OCI-LY7 (cell line): ENCODE data around the gene GSX2. TPM values are rescaled to one million over a fixed set of nuclear protein-coding genes. Genes with fewer than 3 reads are reported as not detected.

Source experiments
- BruUV-seq: library from RNA; stranded (reverse); fragments of 400-500 nt; replicated peaks from 2 replicates; lab custom pipeline; 2021; lab: Mats Ljungman, UMichigan
- CTCF ChIA-PET: fragments of 300-600 bp; sonication (Branson Sonifier 250); formaldehyde crosslinking; loops from one replicate; lab custom pipeline; 2022; ENCODE audit warnings: antibody characterized with exemption; ENCODE audit not compliant: unreplicated experiment; lab: Charles Lee
- POLR2A ChIA-PET: fragments of 300-600 bp; sonication (Branson Sonifier 250); formaldehyde crosslinking; loops from one replicate; lab custom pipeline; 2022; ENCODE audit warnings: antibody characterized with exemption; lab: Charles Lee
- DNase-seq: peaks from one replicate; pipeline ENCODE4 v3.0.0-alpha.2; 2015; ENCODE audit warnings: low spot score
- H2AFZ ChIP-seq: fragments of 200-600 bp; sonication (generic), shearing (Covaris generic); 2 replicates; pipeline ENCODE4 v1.6.1; 2014; ENCODE audit warnings: mild to moderate bottlenecking, antibody characterized with exemption, low read length, moderate library complexity
- H3K27ac ChIP-seq: fragments of 200-600 bp; sonication (generic); 2 replicates; pipeline ENCODE4 v1.5.1; 2014; ENCODE audit warnings: mixed run types, low read depth, mild to moderate bottlenecking, moderate library complexity, low read length, inconsistent platforms; ENCODE audit not compliant: poor library complexity, severe bottlenecking
- H3K36me3 ChIP-seq: fragments of 200-600 bp; sonication (generic); 2 replicates; pipeline ENCODE4 v1.6.1; 2014; ENCODE audit warnings: mild to moderate bottlenecking, antibody characterized with exemption, low read length, moderate library complexity, mixed read lengths; ENCODE audit not compliant: insufficient read depth
- H3K4me1 ChIP-seq: fragments of 200-600 bp; sonication (generic); 2 replicates; pipeline ENCODE4 v1.5.1; 2014; ENCODE audit warnings: mild to moderate bottlenecking, low read length; ENCODE audit not compliant: insufficient read depth, poor library complexity, severe bottlenecking
- H3K4me2 ChIP-seq: fragments of 200-600 bp; sonication (generic); 2 replicates; pipeline ENCODE4 v1.6.1; 2014; ENCODE audit warnings: mild to moderate bottlenecking, low read length
- H3K4me3 ChIP-seq: fragments of 200-600 bp; sonication (generic); 2 replicates; pipeline ENCODE4 v1.5.1; 2014; ENCODE audit warnings: mild to moderate bottlenecking, low read depth, low read length; ENCODE audit not compliant: poor library complexity, severe bottlenecking
- H3K79me2 ChIP-seq: fragments of 200-600 bp; sonication (generic); 2 replicates; pipeline ENCODE4 v1.6.1; 2016; ENCODE audit warnings: low read depth, mild to moderate bottlenecking, low read length, moderate library complexity, mixed read lengths; ENCODE audit not compliant: insufficient read depth
- H3K9me2 ChIP-seq: fragments of 200-600 bp; sonication (generic); 2 replicates; pipeline ENCODE4 v1.6.1; 2016; ENCODE audit warnings: mild to moderate bottlenecking, low read length, mixed read lengths; ENCODE audit not compliant: insufficient read depth
- H3K9me3 ChIP-seq: fragments of 200-600 bp; sonication (generic); 2 replicates; pipeline ENCODE4 v1.6.1; 2014; ENCODE audit warnings: mild to moderate bottlenecking, mixed run types, low read length, mixed read lengths
- H4K20me1 ChIP-seq: fragments of 200-600 bp; sonication (generic); 2 replicates; pipeline ENCODE4 v1.6.1; 2014; ENCODE audit warnings: mild to moderate bottlenecking, antibody characterized with exemption, low read length, moderate library complexity, mixed read lengths; ENCODE audit not compliant: insufficient read depth
- EZH2phosphoT487 ChIP-seq: fragments of 200-600 bp; sonication (generic); IDR thresholded peaks from 2 replicates; pipeline ENCODE4 v1.6.1; 2018; ENCODE audit warnings: low read depth, borderline replicate concordance, mild to moderate bottlenecking, mixed run types, antibody characterized with exemption, low read length, moderate library complexity, mixed read lengths
- intact Hi-C: fragments of 100-400 bp; cut with micrococcal nuclease; formaldehyde crosslinking; loops from one replicate; pipeline ENCODE4 v1.10.0; 2022; ENCODE audit not compliant: unreplicated experiment
- small RNA-seq: library from RNA; depleted of rRNA; stranded (forward); fragments of <200 nt; gene quantifications from one replicate; pipeline ENCODE3, GENCODE V24; 2014
- total RNA-seq, 2 experiments: library from RNA; depleted of rRNA in 1 of 2; stranded (reverse); fragments of >200 nt in 1 of 2; shearing (Covaris generic) in 1 of 2; gene quantifications; 2 replicates each; pipeline ENCODE4 v1.2.3, GENCODE V29; 2014 to 2022
- TF ChIP-seq, protein P1 (sequence below): fragments of 200-600 bp; sonication (generic); conservative IDR thresholded peaks from 2 replicates; pipeline ENCODE4 v1.5.1; 2014; ENCODE audit warnings: mild to moderate bottlenecking, antibody characterized with exemption, low read length, moderate library complexity, mixed read lengths

GSX2 gene
- total RNA-seq, 2 experiments from 2014 or later = not detected

DNA sequence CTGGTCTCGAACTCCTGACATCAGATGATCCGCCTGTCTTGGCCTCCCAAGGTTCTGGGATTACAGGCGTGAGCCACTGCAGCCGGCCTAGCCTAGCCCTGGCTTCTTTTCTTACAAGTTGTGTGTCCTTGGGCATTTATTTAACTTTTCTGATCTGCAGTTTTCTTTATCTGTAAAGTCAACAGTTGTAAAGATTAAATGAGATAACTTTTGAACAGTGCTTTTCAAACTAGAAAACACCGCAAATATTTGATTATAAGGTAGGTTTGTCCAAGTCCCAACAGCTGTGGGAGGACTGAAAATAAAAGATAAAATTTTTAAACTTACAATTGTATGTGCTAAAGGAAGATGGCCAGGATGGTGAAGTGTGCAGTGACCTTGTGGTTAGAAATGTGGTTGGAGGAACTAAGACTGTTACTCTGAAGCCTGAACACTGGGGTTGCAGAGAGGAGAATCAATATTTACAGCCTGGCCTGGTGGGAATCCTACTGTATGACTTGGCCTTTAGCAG, 44.8 kb downstream of the GSX2 start:
- Histone ChIP-seq H3K9me2 (no peaks in the 10 kb centered on the region), H3K79me2 (no peaks in the 10 kb centered on the region), H3K4me3 (no peak overlapping the region), H3K4me1 (no peaks in the 10 kb centered on the region), H3K27ac (no peak overlapping the region), H3K36me3 (no peaks in the 10 kb centered on the region), H3K4me2 (no peak overlapping the region), H2AFZ (peak overlapping the region; percentile 35), H3K9me3 (0 out of 2 replicates have a peak, but pooled peaks cover 3% of the 10 kb centered on the region), H4K20me1 (no peaks in the 10 kb centered on the region)
- TF ChIP-seq, protein P1, sequence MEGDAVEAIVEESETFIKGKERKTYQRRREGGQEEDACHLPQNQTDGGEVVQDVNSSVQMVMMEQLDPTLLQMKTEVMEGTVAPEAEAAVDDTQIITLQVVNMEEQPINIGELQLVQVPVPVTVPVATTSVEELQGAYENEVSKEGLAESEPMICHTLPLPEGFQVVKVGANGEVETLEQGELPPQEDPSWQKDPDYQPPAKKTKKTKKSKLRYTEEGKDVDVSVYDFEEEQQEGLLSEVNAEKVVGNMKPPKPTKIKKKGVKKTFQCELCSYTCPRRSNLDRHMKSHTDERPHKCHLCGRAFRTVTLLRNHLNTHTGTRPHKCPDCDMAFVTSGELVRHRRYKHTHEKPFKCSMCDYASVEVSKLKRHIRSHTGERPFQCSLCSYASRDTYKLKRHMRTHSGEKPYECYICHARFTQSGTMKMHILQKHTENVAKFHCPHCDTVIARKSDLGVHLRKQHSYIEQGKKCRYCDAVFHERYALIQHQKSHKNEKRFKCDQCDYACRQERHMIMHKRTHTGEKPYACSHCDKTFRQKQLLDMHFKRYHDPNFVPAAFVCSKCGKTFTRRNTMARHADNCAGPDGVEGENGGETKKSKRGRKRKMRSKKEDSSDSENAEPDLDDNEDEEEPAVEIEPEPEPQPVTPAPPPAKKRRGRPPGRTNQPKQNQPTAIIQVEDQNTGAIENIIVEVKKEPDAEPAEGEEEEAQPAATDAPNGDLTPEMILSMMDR = no peak
- no peak for TF ChIP-seq EZH2phosphoT487
- DNase-seq = peak; percentile 8
- CTCF ChIA-PET = no interaction called here
- intact Hi-C loops = no loop called here
- POLR2A ChIA-PET = no interaction called here
- no TSS peak for BruUV-seq

DNA sequence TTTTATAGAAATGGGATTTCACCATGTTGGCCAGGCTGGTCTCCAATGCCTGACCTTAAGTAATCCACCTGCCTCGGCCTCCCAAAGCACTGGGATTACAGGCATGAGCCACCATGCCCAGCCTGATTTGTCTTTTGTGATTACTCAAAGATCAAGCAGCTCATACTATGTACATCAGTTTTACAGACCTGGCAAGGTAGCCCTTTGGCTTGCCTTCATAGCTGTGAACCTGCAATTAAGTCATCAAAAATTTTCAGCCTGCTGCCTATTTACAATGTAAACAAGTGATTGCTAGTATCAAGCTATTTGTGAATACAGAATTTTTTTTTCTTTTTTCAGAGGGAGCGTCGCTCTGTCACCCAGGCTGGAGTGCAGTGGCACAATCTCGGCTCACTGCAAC, 46.2 kb downstream of the GSX2 start:
- H3K9me3 ChIP-seq = 0 out of 2 replicates have a peak, but pooled peaks cover 3% of the 10 kb centered on the region
- DNase-seq = no peak
- intact Hi-C loops = no loop called here
- H3K36me3 ChIP-seq = no peaks in the 10 kb centered on the region
- H3K9me2 ChIP-seq = no peaks in the 10 kb centered on the region
- no peaks in the 10 kb centered on the region for H3K79me2 ChIP-seq
- H2AFZ ChIP-seq = no peak overlapping the region
- CTCF ChIA-PET = no interaction called here
- POLR2A ChIA-PET = interaction anchor here (0.6 to 1.0 kb wide), 3 partner anchors 27 to 1203 kb away, joined by 3 read pairs; no protein-coding TSS in a partner anchor
- no peak overlapping the region for H3K4me3 ChIP-seq
- no peak overlapping the region for H3K4me2 ChIP-seq
- BruUV-seq = no TSS peak
- no peaks in the 10 kb centered on the region for H4K20me1 ChIP-seq
- no peak overlapping the region for H3K27ac ChIP-seq
- TF ChIP-seq, protein P1 = no peak
- TF ChIP-seq EZH2phosphoT487 = no peak
- no peaks in the 10 kb centered on the region for H3K4me1 ChIP-seq

DNA sequence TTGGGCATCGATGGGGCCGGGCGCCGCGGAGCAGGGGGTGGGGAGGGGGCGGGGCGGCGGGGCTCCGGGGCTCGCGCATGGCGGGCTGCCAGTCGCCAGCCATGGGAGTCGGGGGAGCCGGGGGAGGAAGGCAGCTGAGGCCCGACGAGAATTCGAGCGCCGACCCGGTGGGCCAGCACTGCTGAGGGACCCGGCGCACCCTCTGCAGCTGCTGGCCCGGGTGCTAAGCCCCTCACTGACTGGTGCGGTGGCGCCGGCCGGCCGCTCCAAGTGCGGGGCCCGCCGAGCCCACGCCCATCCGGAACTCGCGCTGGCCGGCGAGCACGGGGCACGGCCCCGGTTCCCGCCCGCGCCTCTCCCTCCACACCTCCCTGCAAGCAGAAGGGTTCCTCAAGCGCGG, 49.4 kb downstream of the GSX2 start:
- TF ChIP-seq EZH2phosphoT487 = no peak
- TF ChIP-seq, protein P1 = no peak
- CTCF ChIA-PET = no interaction called here
- DNase-seq = no peak
- no peak overlapping the region for H3K27ac ChIP-seq
- no peaks in the 10 kb centered on the region for H4K20me1 ChIP-seq
- H3K36me3 ChIP-seq = no peaks in the 10 kb centered on the region
- H3K4me3 ChIP-seq = no peak overlapping the region
- H3K9me2 ChIP-seq = no peaks in the 10 kb centered on the region
- POLR2A ChIA-PET = no interaction called here
- no peak overlapping the region for H3K4me2 ChIP-seq
- H3K79me2 ChIP-seq = no peaks in the 10 kb centered on the region
- H3K4me1 ChIP-seq = no peaks in the 10 kb centered on the region
- H2AFZ ChIP-seq = no peak overlapping the region
- BruUV-seq = no TSS peak
- intact Hi-C loops = no loop called here
- 0 out of 2 replicates have a peak, but pooled peaks cover 3% of the 10 kb centered on the region for H3K9me3 ChIP-seq

Small RNA genes lying within 50 kb of the gene (small RNA-seq; reads per million reads assigned to genes)
- gene AC110792.1 = not detected

Other genes starting within 250 kb of the GSX2 start
- 38.6 and 45.0 TPM in 2 replicates for gene CHIC2, start 35.6 kb upstream of the GSX2 start, total RNA-seq (2014; rRNA removed; shearing (Covaris generic))
- 28.9 and 30.4 TPM in 2 replicates for gene CHIC2, start 35.6 kb upstream of the GSX2 start, total RNA-seq (2022)
- not detected in 2 replicates for gene PDGFRA, start 129.1 kb downstream of the GSX2 start, total RNA-seq (2014; rRNA removed; shearing (Covaris generic))
- not detected in 2 replicates for gene PDGFRA, start 129.1 kb downstream of the GSX2 start, total RNA-seq (2022)